ENCODE results near the gene MYL3. TPM values are rescaled to one million over a fixed set of nuclear protein-coding genes. Genes with fewer than 3 reads are reported as not detected.

Gene MYL3
- total and polyA plus RNA-seq, 3 donors from 2014 or later = 1.2 to 14.5 (median 3.0) TPM

GRCh38 chr3:46847744-46848143 is 15.5 kb downstream of the MYL3 start:
- WGBS, 2 donors = 84 to 88% methylated on average over 4 to 5 of the region's 5 CpGs
- Histone ChIP-seq H3K4me1 (peaks cover 7% of the 10 kb centered on the region), H3K9me3 (no peaks in the 10 kb centered on the region), H3K27me3 (no peaks in the 10 kb centered on the region), H3K4me3 (no peak overlapping the region), H3K27ac (no peak overlapping the region), H3K36me3 (ENCODE audit: low read depth, missing control alignments) (no peaks in the 10 kb centered on the region)
- DNase-seq = no peak
- TF ChIP-seq POLR2A (IDR thresholded peaks at IDR 0.05) = no peak
- intact Hi-C loops (cut with DNase I; ENCODE audit: low total_unique reads) = no loop called here

- Histone ChIP-seq H3K27ac (no peak overlapping the region), H3K4me3 (no peak overlapping the region), H3K27me3 (no peaks in the 10 kb centered on the region), H3K9me3 (no peaks in the 10 kb centered on the region), H3K4me1 (peaks cover 7% of the 10 kb centered on the region), H3K36me3 (ENCODE audit: low read depth, missing control alignments) (no peaks in the 10 kb centered on the region)
- intact Hi-C loops (cut with DNase I; ENCODE audit: low total_unique reads) = no loop called here
- WGBS, 2 donors = 81 to 93% methylated on average over 2 to 9 of the region's 9 CpGs
- no peak for DNase-seq
- TF ChIP-seq POLR2A (IDR thresholded peaks at IDR 0.05) = no peak
- TF ChIP-seq CTCF (IDR thresholded peaks at IDR 0.05) = no peak
These were observed 16.4 kb downstream of the MYL3 start for GRCh38 chr3:46846624-46847542.

DNA sequence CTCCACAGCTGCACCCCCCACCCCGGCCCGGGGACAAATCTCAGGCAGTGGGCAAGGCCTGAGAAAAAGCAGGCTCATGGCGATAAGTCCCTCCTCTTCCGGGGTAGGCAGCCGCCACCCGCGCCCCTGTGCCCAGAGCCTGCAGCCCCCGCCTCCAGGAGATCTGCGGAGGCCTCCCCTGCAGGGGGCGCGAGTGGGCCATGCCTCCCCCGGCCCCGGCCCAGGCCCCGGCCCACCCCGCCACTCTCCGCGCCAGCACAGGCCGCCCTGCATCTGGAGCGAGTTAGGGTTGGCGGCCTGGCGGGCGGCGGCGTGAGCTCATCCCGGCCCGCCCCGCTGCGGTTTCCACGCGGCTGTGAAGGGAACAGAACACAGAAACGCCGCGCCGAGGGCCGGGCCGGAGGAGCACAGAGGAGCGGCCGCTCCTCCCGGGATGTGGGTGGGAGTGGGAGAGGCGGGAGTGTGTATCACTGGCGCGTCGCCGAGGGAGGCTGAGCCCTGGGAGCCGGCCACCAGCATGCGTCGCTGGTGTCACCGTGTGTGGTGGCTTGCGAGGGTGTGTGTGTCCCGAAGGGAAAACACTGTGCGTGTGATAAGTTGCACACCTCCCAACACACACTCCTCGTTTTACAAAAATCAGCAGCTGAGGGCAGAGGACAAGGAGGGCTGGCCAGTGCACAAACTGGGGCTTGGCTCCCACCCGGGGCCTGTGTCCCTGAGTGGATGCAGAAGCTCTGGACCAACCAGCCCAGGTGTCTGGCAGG is 17.2 kb downstream of the MYL3 start:
- intact Hi-C loops (cut with DNase I; ENCODE audit: low total_unique reads) = no loop called here

DNA sequence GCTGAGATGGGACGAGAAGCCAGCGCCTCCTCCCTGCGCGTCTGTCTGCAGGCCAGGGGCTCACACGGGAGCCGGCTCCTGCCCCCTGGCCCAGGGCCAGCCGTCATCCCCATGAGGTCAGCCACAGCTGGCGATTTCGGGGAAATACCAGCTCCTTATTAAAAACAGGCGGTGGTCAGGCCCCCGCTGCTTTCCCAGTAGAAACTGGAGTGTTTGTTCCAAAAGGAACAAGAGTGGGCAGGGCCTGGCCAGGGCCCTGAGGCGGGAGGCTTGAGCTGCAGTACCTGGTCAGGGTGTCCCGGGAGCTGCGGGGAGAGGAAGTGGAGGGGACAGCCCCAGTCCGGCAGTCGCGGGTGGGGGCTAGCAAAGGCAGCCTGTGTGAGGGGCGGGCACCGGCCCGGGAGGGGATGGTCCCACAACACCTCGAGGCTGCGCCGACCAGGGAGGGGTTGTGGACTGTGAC is 17.8 kb downstream of the MYL3 start:
- intact Hi-C loops (cut with DNase I; ENCODE audit: low total_unique reads) = no loop called here
- Histone ChIP-seq H3K36me3 (ENCODE audit: low read depth, missing control alignments) (no peaks in the 10 kb centered on the region), H3K27me3 (no peaks in the 10 kb centered on the region), H3K27ac (peak overlapping the region in 1 of 2 donors; percentile 45), H3K4me3 (peak overlapping the region; percentile 57 to 64), H3K4me1 (peaks cover 7% of the 10 kb centered on the region), H3K9me3 (no peaks in the 10 kb centered on the region)
- TF ChIP-seq POLR2A (IDR thresholded peaks at IDR 0.05) (no peak), CTCF (IDR thresholded peaks at IDR 0.05) (no peak)
- DNase-seq = peak; percentile 70
- 0 to 3% methylated on average over 10 to 23 of the region's 23 CpGs for WGBS, 2 donors

More for the DNA sequence above, 17.2 kb downstream of the MYL3 start:
- 1 to 8% methylated on average over 4 to 20 of the region's 53 CpGs for WGBS, 2 donors
- Histone ChIP-seq H3K4me3 (peak overlapping the region; percentile 57 to 64), H3K27ac (peak overlapping the region in 1 of 2 donors; percentile 45), H3K9me3 (no peaks in the 10 kb centered on the region), H3K4me1 (peaks cover 7% of the 10 kb centered on the region), H3K36me3 (ENCODE audit: low read depth, missing control alignments) (no peaks in the 10 kb centered on the region), H3K27me3 (no peaks in the 10 kb centered on the region)
- DNase-seq = peak; percentile 82
- TF ChIP-seq CTCF (IDR thresholded peaks at IDR 0.05) = peak; percentile 19 to 52 (median 47)
- no peak for TF ChIP-seq POLR2A (IDR thresholded peaks at IDR 0.05)

DNA sequence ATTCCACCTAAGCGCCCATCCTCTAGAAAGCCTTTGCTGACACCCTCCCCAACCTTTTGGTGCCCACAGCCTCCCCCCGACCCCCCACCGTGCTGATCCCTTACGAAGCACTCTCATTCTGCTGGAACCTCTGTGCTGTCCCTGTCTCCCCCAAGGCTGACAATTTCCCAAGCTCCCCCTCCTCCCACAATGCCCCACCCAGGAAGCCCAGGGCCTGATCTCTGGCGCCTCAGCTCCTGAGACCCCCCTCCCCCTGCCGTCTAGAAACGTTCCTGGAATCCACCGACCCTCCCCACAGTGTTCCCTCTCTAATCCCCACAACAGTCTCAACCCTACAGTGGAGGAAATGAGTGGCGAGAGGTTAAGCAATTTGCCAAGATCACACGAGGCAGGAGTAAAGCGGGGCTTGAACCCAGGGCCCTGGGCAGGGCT is 18.3 kb downstream of the MYL3 start:
- no peaks in the 10 kb centered on the region for H3K27me3 ChIP-seq
- no peak for TF ChIP-seq POLR2A (IDR thresholded peaks at IDR 0.05)
- TF ChIP-seq CTCF (IDR thresholded peaks at IDR 0.05) = no peak
- H3K4me3 ChIP-seq = peak overlapping the region; percentile 57 to 64
- WGBS, 2 donors = 14 to 23% methylated on average over 10 to 11 of the region's 11 CpGs
- no peak for DNase-seq
- H3K9me3 ChIP-seq = no peaks in the 10 kb centered on the region
- H3K36me3 ChIP-seq (ENCODE audit: low read depth, missing control alignments) = no peaks in the 10 kb centered on the region
- peak overlapping the region in 1 of 2 donors; percentile 45 for H3K27ac ChIP-seq
- peaks cover 7% of the 10 kb centered on the region for H3K4me1 ChIP-seq
- intact Hi-C loops (cut with DNase I; ENCODE audit: low total_unique reads) = no loop called here
